Amniotic epithelial cell (primary cell): Measurements from ENCODE around the gene C1orf105.
"Not testable (repeated sequence)": the region's sequence is repeated elsewhere in the genome, so short reads cannot be mapped to it uniquely, and the experiment has no call there.

Experiments
- DNase-seq: peaks from one replicate; pipeline ENCODE4 v3.0.0-alpha.2; 2010; ENCODE audit warnings: low read depth

Gene C1orf105

GRCh38 chr1:172429331-172430127 is 9.0 kb downstream of the C1orf105 start:
- DNase-seq: peak; percentile 70

GRCh38 chr1:172430128-172430454 is 9.6 kb downstream of the C1orf105 start:
- no peak for DNase-seq

GRCh38 chr1:172431204-172431603 is 10.7 kb downstream of the C1orf105 start:
- no peak for DNase-seq

- DNase-seq: no peak
These were observed 11.3 kb downstream of the C1orf105 start for GRCh38 chr1:172431721-172432192.

GRCh38 chr1:172437183-172437582 is 16.7 kb downstream of the C1orf105 start:
- DNase-seq: not testable (repeated sequence)

- no peak for DNase-seq
These were observed 21.9 kb downstream of the C1orf105 start for GRCh38 chr1:172442404-172442803.

GRCh38 chr1:172442843-172443565 is 22.5 kb downstream of the C1orf105 start:
- DNase-seq: no peak

GRCh38 chr1:172443666-172444453 is 23.4 kb downstream of the C1orf105 start, which contains the start of gene PIGC:
Gene PIGC, minus strand, starts transcription at chr1:172444069. Its CDS starts 1,447 bp downstream, at chr1:172442622.
- peak; percentile 75 for DNase-seq

- DNase-seq: no peak
These were observed 26.1 kb downstream of the C1orf105 start for GRCh38 chr1:172446547-172446946.

- DNase-seq: no peak
These were observed 27.2 kb downstream of the C1orf105 start for GRCh38 chr1:172447641-172448040.

GRCh38 chr1:172448995-172449584 is 28.6 kb downstream of the C1orf105 start:
- DNase-seq: no peak

- peak; percentile 69 for DNase-seq
These were observed 29.4 kb downstream of the C1orf105 start for GRCh38 chr1:172449585-172450523.

GRCh38 chr1:172450524-172450885 is 30.0 kb downstream of the C1orf105 start:
- no peak for DNase-seq

GRCh38 chr1:172451002-172451443 is 30.5 kb downstream of the C1orf105 start:
- DNase-seq: peak; percentile 75

GRCh38 chr1:172452536-172453152 is 32.2 kb downstream of the C1orf105 start:
- no peak for DNase-seq

- no peak for DNase-seq
These were observed 32.7 kb downstream of the C1orf105 start for GRCh38 chr1:172453153-172453545.

- no peak for DNase-seq
These were observed 33.1 kb downstream of the C1orf105 start for GRCh38 chr1:172453607-172454006.

- no peak for DNase-seq
These were observed 35.0 kb downstream of the C1orf105 start for GRCh38 chr1:172455451-172455850.

- no peak for DNase-seq
These were observed 35.9 kb downstream of the C1orf105 start for GRCh38 chr1:172456344-172456769.

- no peak for DNase-seq
These were observed 37.1 kb downstream of the C1orf105 start for GRCh38 chr1:172457479-172458130.
